Heart left ventricle (tissue), 13 donors: ENCODE data around the gene CLCA4.

Source experiments
- CTCF ChIP-seq, 12 donors: fragments of 200-600 bp; sonication (generic) in 4 of 12; IDR thresholded peaks; one replicate each; pipeline versions ENCODE4 v1.5.0 to v1.8.0; 2018 to 2022; ENCODE audit warnings: antibody characterized with exemption in 12 of 12, mild to moderate bottlenecking in 5 of 12
- POLR2A ChIP-seq, 2 donors: fragments of 450-650 bp; IDR thresholded peaks; one replicate each; pipeline ENCODE4 v1.6.1; 2017; ENCODE audit warnings: antibody characterized with exemption in 2 of 2, mild to moderate bottlenecking in 2 of 2, moderate library complexity in 2 of 2
- donor health status: ischemic (EF 13 %, LVEDD 7.1; RV severe dilation, severe dysfunction).
- donor health status: DM: no; HTN: yes; CAD: no.
- donor health status: DM: no; HTN: no; CAD: no.
- donor health status: ischemic (EF 25% LVEDD 6.9; RV normal size, moderate dysfunction).
- donor health status: ischemic (EF 25% LVEDD 5.7; RV mildly dilated, moderate dysfunction).
- donor health status: ischemic (EF 35%, LVEDD 5.7; RV mildly dilated, moderate dysfunction).
- donor health status: nonischemic (EF 11% LVEDD 7.7; RV severe dilation, severe dysfunction).
- donor health status: DM: yes; HTN: yes; CAD: no.
- donor health status: PGD.
- donor health status: ischemic (EF 29% LVEDD 5.4; RV normal size, mild dysfunction).
- donor health status: nonischemic (EF 23%, LVEDD 6.1; RV moderate dilation, normal function).

DNA sequence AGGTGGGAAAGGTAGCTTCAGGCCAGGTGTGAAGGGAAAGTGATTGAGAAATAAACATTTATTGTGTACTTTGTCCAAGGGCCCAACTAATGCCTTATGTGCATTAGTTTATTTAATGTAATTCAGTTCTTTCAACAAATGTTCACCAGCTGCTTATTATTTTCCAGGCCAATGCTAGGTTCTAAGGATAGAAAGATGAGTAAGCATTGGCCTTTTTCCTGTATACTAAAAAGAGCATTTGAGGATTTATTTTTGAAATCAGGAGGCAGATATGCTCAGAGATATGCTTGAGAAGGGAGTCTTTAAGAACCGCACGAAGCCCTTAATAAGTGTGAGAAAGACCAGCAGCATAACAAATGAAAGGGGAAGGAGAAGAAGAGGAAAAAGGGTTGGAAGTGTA is 46.2 kb upstream of the CLCA4 start:
- no peak for TF ChIP-seq POLR2A (IDR thresholded peaks at IDR 0.05)
- TF ChIP-seq CTCF (IDR thresholded peaks at IDR 0.05) = no peak
